Stimulated activated CD8-positive, alpha-beta memory T cell treated with anti-CD3 and anti-CD28 coated beads, Interleukin-15, amount 100 ng/mL, for 48 hours (primary cell): ENCODE measurements around the gene ECT2L.
"Not testable (repeated sequence)": the region's sequence is repeated elsewhere in the genome, so short reads cannot be mapped to it uniquely, and the experiment has no call there.

Source experiments
- DNase-seq, 2 donors: peaks; one replicate each; pipeline ENCODE4 v3.0.0-alpha.2; 2020; ENCODE audit warnings: low read depth in 2 of 2

Gene ECT2L

DNA sequence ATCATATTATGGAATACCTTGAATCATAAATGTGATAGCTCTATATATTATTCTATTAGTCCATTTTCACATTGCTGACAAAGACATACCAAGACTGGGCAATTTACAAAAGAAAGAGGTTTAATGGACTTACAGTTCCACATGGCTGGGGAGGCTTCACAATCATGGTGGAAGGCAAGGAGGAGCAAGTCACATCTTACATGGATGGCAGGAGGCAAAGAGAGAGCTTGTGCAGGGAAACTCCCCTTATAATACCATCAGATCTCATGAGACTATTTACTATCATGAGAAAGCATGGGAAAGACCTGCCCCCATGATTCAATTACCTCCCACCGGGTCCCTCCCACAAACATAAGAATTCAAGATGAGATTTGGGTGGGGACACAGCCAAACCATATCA is 141.0 kb downstream of the ECT2L start:
- not testable (repeated sequence) for DNase-seq

DNA sequence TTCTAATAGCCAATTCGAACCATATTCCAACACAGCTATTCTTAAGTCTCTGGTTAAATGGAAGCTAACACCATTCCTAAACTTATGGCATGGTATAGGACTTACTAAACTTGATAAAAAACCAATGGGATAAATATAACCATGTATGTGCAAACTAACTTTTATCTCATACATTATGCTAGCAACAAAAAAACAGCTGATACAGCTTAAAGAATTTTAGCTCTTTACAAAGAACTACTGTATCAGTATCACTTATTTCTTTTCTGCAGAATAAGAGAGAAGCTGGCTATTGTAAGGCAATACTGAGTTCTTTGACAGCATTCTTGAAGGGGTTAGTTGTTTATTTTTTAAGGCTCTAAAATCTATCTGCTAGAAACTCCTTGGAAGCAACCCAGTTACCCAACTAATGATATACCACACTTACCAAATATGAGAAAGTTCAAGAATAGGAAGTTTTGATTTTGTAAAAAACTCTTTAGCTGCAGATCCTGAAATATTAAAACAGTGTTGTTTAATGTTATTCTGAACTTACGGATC is 147.3 kb downstream of the ECT2L start:
- DNase-seq: no peak

DNA sequence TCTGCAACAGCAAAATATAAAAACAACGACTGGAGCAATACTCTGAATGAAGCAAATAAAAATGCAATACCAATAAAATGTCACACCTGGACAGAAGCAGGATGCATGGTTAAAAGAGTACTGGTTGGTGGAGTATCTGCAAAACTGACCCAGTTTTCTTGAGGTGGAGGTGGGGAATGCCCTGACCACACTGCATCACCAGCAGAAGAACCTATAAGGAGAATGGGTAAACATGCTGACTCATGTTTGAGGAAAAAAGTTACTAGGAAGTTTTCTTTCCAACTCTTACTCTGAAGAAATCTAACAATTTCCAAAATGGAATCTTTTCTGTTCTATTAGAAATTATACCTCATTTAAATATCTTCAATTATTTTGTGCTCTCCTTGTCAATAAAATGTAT is 148.5 kb downstream of the ECT2L start:
- DNase-seq: no peak

DNA sequence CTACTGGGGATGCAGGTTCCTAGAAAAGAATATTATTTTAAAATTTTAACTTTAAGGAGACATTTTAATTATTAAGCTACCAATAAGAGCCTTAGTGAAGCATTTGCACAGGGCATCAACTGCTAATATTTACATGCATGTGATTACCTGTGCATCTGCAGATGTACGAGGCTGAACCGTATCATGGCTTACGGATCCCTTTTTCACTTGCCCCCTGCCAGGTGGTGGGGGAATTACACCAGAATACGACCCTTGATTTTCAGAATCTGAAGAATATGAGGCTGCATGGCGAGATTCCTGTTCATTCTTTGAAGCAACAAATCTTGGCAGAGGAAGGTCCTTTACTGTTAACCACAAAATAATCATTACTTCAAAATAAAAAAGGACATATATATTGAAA is 149.5 kb downstream of the ECT2L start:
- DNase-seq: no peak

DNA sequence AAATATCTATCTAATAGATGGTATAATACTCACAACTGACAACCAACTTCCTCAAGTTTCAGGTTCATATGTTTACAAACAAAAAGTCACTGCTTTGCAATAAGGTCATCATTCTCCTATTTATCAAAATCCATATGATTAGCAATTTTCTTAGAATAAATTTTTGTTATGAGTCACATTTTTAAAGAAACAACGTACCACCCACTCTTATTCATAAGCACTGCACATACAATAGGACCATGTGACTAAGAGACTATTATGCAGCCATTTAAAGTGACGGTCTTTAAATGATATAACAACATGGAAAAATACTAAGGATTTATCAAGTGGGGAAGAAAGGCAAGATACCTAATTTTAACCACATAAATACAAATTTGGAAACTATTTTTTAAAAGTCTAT is 152.1 kb downstream of the ECT2L start:
- no peak for DNase-seq

DNA sequence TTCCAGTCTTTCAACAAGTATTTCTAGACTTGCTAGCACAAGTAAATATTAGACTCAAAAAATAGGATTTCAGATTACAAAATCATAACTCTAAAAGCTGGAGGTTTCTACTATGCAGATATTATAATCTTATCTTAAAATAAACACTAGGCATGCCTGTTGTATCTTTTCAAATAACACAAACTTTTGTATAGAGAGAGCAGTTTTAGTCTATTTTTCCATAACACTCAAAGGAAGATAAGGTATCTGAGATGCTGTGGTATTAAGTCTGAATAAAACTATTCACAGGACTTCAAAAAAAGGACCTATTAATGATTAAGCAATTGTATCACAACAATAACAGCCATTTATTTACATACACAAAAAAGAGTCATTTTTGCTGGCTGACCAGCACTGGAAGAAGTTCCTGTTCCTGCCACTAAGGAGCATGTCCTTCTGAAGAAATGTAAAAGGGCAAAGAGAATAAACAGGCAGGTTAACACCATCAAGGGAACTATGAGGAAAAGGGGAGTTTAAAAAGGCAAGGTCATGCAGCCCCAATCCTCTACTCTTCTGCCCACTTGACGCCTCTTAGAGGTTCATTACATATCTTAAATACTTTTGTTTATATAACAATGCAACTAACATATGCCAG is 152.8 kb downstream of the ECT2L start:
- DNase-seq: no peak

DNA sequence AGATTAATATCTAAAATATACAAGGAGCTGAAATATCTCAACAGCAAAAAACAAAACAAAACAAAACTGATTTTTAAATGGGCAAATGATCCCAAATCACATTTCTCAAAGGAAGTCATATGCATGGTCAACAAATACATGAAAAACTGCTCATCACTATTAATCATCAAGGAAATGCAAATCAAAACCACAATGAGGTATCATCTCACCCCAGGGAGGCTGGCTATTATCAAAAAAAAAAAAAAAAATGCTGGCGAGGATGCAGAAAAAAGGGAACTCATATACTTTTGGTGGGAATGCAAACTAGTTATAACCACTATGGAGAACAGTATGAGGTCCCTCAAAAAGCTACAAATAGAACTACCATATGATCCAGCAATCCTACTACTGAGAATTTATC is 157.6 kb downstream of the ECT2L start:
- no peak for DNase-seq
